Measurements from ENCODE around the gene PCDHGA10.
"Not testable (repeated sequence)": the region's sequence is repeated elsewhere in the genome, so short reads cannot be mapped to it uniquely, and the experiment has no call there.

The PCDHGA10 gene

GRCh38 chr5:141371572-141372475 is 41.0 kb upstream of the PCDHGA10 start:
- Histone ChIP-seq H3K4me1 (no peaks in the 10 kb centered on the region), H3K27ac (no peak overlapping the region), H3K27me3 (ENCODE audit: control insufficient read depth, insufficient read depth, low read length) (no peaks in the 10 kb centered on the region), H3K9ac (no peak overlapping the region), H3K4me2 (ENCODE audit: low read length) (no peak overlapping the region), H2AFZ (no peak overlapping the region), H3K79me2 (no peaks in the 10 kb centered on the region), H3K4me3 (ENCODE audit: low read depth, low read length) (no peak overlapping the region), H3K9me3 (ENCODE audit: control insufficient read depth, low read length) (peaks cover 13% of the 10 kb centered on the region), H3K36me3 (ENCODE audit: control insufficient read depth, insufficient read depth, low read length) (no peaks in the 10 kb centered on the region)
- no peak for TF ChIP-seq CTCF (IDR thresholded peaks at IDR 0.05)

- Histone ChIP-seq H3K9ac (no peak within 1 kb of the TSS), H3K27ac (peak within 1 kb of the TSS; percentile 16), H3K4me3 (ENCODE audit: low read depth, low read length) (peak within 1 kb of the TSS; percentile 35), H3K4me1 (no peaks in the 10 kb centered on the region), H3K27me3 (ENCODE audit: control insufficient read depth, insufficient read depth, low read length) (no peaks in the 10 kb centered on the region), H3K9me3 (ENCODE audit: control insufficient read depth, low read length) (peaks cover 13% of the 10 kb centered on the region), H3K36me3 (ENCODE audit: control insufficient read depth, insufficient read depth, low read length) (no peaks in the 10 kb centered on the region), H3K79me2 (no peaks in the 10 kb centered on the region), H2AFZ (peak within 1 kb of the TSS; percentile 38), H3K4me2 (ENCODE audit: low read length) (no peak within 1 kb of the TSS)
- TF ChIP-seq CTCF (IDR thresholded peaks at IDR 0.05), result no peak
Observed at GRCh38 chr5:141373673-141374317, 39.0 kb upstream of the PCDHGA10 start, which contains the start of gene PCDHGA6. PCDHGA6 (plus strand) TSS chr5:141373891; CDS start chr5:141374084, 193 bp downstream.

- no peaks in the 10 kb centered on the region for H3K36me3 ChIP-seq (ENCODE audit: control insufficient read depth, insufficient read depth, low read length)
- H3K79me2 ChIP-seq, result no peaks in the 10 kb centered on the region
- H3K4me3 ChIP-seq (ENCODE audit: low read depth, low read length), result no peak overlapping the region
- no peak overlapping the region for H3K27ac ChIP-seq
- H2AFZ ChIP-seq, result no peak overlapping the region
- TF ChIP-seq CTCF (IDR thresholded peaks at IDR 0.05), result no peak
- peaks cover 15% of the 10 kb centered on the region for H3K9me3 ChIP-seq (ENCODE audit: control insufficient read depth, low read length)
- H3K27me3 ChIP-seq (ENCODE audit: control insufficient read depth, insufficient read depth, low read length), result no peaks in the 10 kb centered on the region
- H3K9ac ChIP-seq, result no peak overlapping the region
- no peaks in the 10 kb centered on the region for H3K4me1 ChIP-seq
- H3K4me2 ChIP-seq (ENCODE audit: low read length), result no peak overlapping the region
Observed at GRCh38 chr5:141374627-141375026, 38.2 kb upstream of the PCDHGA10 start.

- H3K9me3 ChIP-seq (ENCODE audit: control insufficient read depth, low read length), result peaks cover 10% of the 10 kb centered on the region
- H3K4me3 ChIP-seq (ENCODE audit: low read depth, low read length); H3K4me1 ChIP-seq; H3K27ac ChIP-seq; H2AFZ ChIP-seq; H3K36me3 ChIP-seq (ENCODE audit: control insufficient read depth, insufficient read depth, low read length); H3K79me2 ChIP-seq; H3K9ac ChIP-seq; H3K4me2 ChIP-seq (ENCODE audit: low read length); H3K27me3 ChIP-seq (ENCODE audit: control insufficient read depth, insufficient read depth, low read length): not testable (repeated sequence)
Observed at GRCh38 chr5:141375444-141376155, 37.2 kb upstream of the PCDHGA10 start.

All from parathyroid adenoma (tissue), 2 donors.